ENCODE results near the gene SLC22A1.

The SLC22A1 gene

GRCh38 chr6:160147146-160147536 is 25.5 kb downstream of the SLC22A1 start:
- Histone ChIP-seq H4K5ac (ENCODE audit: low read length) (no peak overlapping the region), H3K27ac (ENCODE audit: low read depth, low read length) (no peak overlapping the region), H3K79me1 (ENCODE audit: low read length) (no peaks in the 10 kb centered on the region), H3K4me1 (ENCODE audit: control insufficient read depth, low read depth, low read length) (no peaks in the 10 kb centered on the region), H3K27me3 (ENCODE audit: insufficient read depth, low read length, poor library complexity) (no peaks in the 10 kb centered on the region), H2BK15ac (replicated peaks; ENCODE audit: low read depth) (no peak overlapping the region), H2BK5ac (ENCODE audit: low read length) (no peak overlapping the region), H2BK120ac (ENCODE audit: low read depth, low read length) (no peak overlapping the region), H3K36me3 (ENCODE audit: control insufficient read depth, insufficient read depth, low read length) (no peaks in the 10 kb centered on the region), H2AK5ac (ENCODE audit: low read length) (no peak overlapping the region), H3K9ac (ENCODE audit: low read length) (no peak overlapping the region), H3K23ac (ENCODE audit: low read length) (no peak overlapping the region), H3K4me3 (ENCODE audit: low read length) (no peak overlapping the region), H4K8ac (ENCODE audit: low read depth, low read length) (no peak overlapping the region), H3K56ac (ENCODE audit: low read length) (no peak overlapping the region), H3K4me2 (ENCODE audit: low read length) (no peak overlapping the region), H3K79me2 (ENCODE audit: control insufficient read depth, insufficient read depth, low read length) (no peaks in the 10 kb centered on the region), H3K18ac (ENCODE audit: low read length) (no peak overlapping the region), H3K4ac (ENCODE audit: low read depth, low read length) (no peak overlapping the region)
- DNase-seq: no peak
- WGBS (ENCODE audit: extremely low coverage, insufficient coverage, low lambda C conversion rate): no CpG with 5 or more reads among the region's 3 CpGs

DNA sequence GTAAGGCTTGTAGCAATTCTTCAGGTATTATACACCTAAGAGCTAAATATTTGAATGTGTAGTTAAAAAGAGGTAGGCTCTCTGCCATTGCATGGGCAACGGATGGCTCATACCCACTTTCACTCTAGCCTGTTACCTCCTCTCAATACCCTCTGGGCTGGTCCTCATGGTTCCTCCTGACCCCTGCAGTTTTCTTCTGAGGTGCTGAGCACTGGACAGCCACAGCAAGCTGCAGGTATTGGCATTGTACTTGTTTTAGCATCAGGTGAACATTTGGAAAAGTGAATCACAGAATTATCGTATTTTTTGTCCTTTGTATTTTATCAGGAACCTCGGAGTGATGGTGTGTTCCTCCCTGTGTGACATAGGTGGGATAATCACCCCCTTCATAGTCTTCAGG is 32.9 kb downstream of the SLC22A1 start:
- Histone ChIP-seq H2BK15ac (replicated peaks; ENCODE audit: low read depth) (no peak overlapping the region), H4K5ac (ENCODE audit: low read length) (no peak overlapping the region), H3K79me1 (ENCODE audit: low read length) (no peaks in the 10 kb centered on the region), H3K4ac (ENCODE audit: low read depth, low read length) (no peak overlapping the region), H4K8ac (ENCODE audit: low read depth, low read length) (no peak overlapping the region), H3K27ac (ENCODE audit: low read depth, low read length) (no peak overlapping the region), H3K23ac (ENCODE audit: low read length) (no peak overlapping the region), H2AK5ac (ENCODE audit: low read length) (no peak overlapping the region), H3K56ac (ENCODE audit: low read length) (no peak overlapping the region), H3K27me3 (ENCODE audit: insufficient read depth, low read length, poor library complexity) (no peaks in the 10 kb centered on the region), H3K79me2 (ENCODE audit: control insufficient read depth, insufficient read depth, low read length) (no peaks in the 10 kb centered on the region), H2BK120ac (ENCODE audit: low read depth, low read length) (no peak overlapping the region), H3K9ac (ENCODE audit: low read length) (no peak overlapping the region), H3K18ac (ENCODE audit: low read length) (no peak overlapping the region), H3K36me3 (ENCODE audit: control insufficient read depth, insufficient read depth, low read length) (no peaks in the 10 kb centered on the region), H3K4me1 (ENCODE audit: control insufficient read depth, low read depth, low read length) (no peaks in the 10 kb centered on the region), H3K4me3 (ENCODE audit: low read length) (no peak overlapping the region), H3K4me2 (ENCODE audit: low read length) (no peak overlapping the region), H2BK5ac (ENCODE audit: low read length) (no peak overlapping the region)
- no CpG with 5 or more reads among the region's 3 CpGs for WGBS (ENCODE audit: extremely low coverage, insufficient coverage, low lambda C conversion rate)
- no peak for DNase-seq

- Histone ChIP-seq H4K8ac (ENCODE audit: low read depth, low read length) (no peak overlapping the region), H3K79me1 (ENCODE audit: low read length) (no peaks in the 10 kb centered on the region), H2BK5ac (ENCODE audit: low read length) (no peak overlapping the region), H2BK15ac (replicated peaks; ENCODE audit: low read depth) (no peak overlapping the region), H3K56ac (ENCODE audit: low read length) (no peak overlapping the region), H3K79me2 (ENCODE audit: control insufficient read depth, insufficient read depth, low read length) (no peaks in the 10 kb centered on the region), H3K23ac (ENCODE audit: low read length) (no peak overlapping the region), H3K9ac (ENCODE audit: low read length) (no peak overlapping the region), H3K27ac (ENCODE audit: low read depth, low read length) (no peak overlapping the region), H3K4me1 (ENCODE audit: control insufficient read depth, low read depth, low read length) (no peaks in the 10 kb centered on the region), H3K27me3 (ENCODE audit: insufficient read depth, low read length, poor library complexity) (no peaks in the 10 kb centered on the region), H2AK5ac (ENCODE audit: low read length) (no peak overlapping the region), H4K5ac (ENCODE audit: low read length) (no peak overlapping the region), H3K36me3 (ENCODE audit: control insufficient read depth, insufficient read depth, low read length) (no peaks in the 10 kb centered on the region), H3K4me3 (ENCODE audit: low read length) (no peak overlapping the region), H2BK120ac (ENCODE audit: low read depth, low read length) (no peak overlapping the region), H3K4ac (ENCODE audit: low read depth, low read length) (no peak overlapping the region), H3K4me2 (ENCODE audit: low read length) (no peak overlapping the region), H3K18ac (ENCODE audit: low read length) (no peak overlapping the region)
- no peak for DNase-seq
- no CpG with 5 or more reads among the region's 1 CpG for WGBS (ENCODE audit: extremely low coverage, insufficient coverage, low lambda C conversion rate)
These were observed 35.2 kb downstream of the SLC22A1 start for GRCh38 chr6:160156842-160157241.

DNA sequence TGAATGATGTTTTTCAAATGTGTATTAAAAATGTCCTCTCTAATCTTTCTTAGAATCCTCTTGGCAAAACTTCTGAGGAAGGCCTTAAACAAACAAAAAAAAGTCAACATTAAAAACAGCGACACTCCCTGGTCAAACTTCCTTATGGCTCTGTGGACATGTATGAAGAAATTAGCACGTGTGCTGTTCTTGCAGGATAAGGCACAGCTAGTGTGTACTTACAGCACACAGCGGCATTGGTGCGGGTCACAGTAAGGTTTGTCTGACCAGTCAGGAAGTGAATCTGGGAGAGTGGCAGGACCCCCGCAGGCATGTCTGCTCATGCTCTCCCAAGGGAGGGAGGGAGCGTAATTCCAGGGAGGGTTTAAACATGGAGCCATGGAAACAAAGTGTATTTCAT is 38.8 kb downstream of the SLC22A1 start:
- DNase-seq: no peak
- Histone ChIP-seq H2BK15ac (replicated peaks; ENCODE audit: low read depth) (no peak overlapping the region), H3K27me3 (ENCODE audit: insufficient read depth, low read length, poor library complexity) (no peaks in the 10 kb centered on the region), H3K4me2 (ENCODE audit: low read length) (no peak overlapping the region), H3K56ac (ENCODE audit: low read length) (no peak overlapping the region), H3K79me2 (ENCODE audit: control insufficient read depth, insufficient read depth, low read length) (no peaks in the 10 kb centered on the region), H3K79me1 (ENCODE audit: low read length) (no peaks in the 10 kb centered on the region), H3K27ac (ENCODE audit: low read depth, low read length) (no peak overlapping the region), H3K18ac (ENCODE audit: low read length) (no peak overlapping the region), H3K4ac (ENCODE audit: low read depth, low read length) (no peak overlapping the region), H2AK5ac (ENCODE audit: low read length) (no peak overlapping the region), H2BK120ac (ENCODE audit: low read depth, low read length) (no peak overlapping the region), H3K4me1 (ENCODE audit: control insufficient read depth, low read depth, low read length) (no peaks in the 10 kb centered on the region), H4K8ac (ENCODE audit: low read depth, low read length) (no peak overlapping the region), H2BK5ac (ENCODE audit: low read length) (no peak overlapping the region), H3K23ac (ENCODE audit: low read length) (no peak overlapping the region), H4K5ac (ENCODE audit: low read length) (no peak overlapping the region), H3K4me3 (ENCODE audit: low read length) (no peak overlapping the region), H3K36me3 (ENCODE audit: control insufficient read depth, insufficient read depth, low read length) (no peaks in the 10 kb centered on the region), H3K9ac (ENCODE audit: low read length) (no peak overlapping the region)
- no CpG with 5 or more reads among the region's 6 CpGs for WGBS (ENCODE audit: extremely low coverage, insufficient coverage, low lambda C conversion rate)

DNA sequence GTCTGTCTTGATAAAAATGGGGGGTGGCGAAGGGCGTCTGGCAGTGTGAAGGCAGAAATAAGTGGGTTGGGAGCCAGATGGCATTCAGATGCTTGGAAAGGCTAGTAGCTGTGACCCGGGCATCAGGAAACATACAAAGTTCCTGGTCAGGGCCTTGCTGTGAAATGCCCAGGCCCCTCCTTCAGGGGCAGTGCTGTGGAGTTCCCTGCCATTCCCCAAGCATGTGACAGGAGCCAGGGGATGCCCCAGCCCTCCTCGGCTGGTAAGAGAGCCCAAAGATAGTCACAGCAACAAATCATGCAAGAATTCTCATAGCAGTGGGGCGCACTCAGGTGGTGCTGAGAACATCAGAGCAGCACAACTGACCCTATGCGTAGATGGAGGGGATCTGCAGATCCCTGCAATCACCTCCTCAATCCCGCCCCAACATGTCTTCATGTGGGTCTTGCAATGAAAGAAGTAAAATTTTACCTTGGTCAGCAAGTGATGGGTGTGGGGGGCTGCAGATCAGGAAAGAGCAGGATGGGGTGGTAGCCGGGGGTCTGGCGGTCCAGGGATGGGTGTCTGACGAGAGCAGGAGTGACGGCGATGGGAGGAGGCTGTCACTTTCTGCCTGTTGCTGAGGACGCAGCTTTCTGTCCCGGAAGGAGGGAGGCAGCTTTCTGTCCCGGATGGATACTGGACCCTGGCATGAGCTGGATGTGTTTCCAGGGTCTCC is 39.5 kb downstream of the SLC22A1 start:
- Histone ChIP-seq H3K23ac (ENCODE audit: low read length) (no peak overlapping the region), H4K5ac (ENCODE audit: low read length) (no peak overlapping the region), H3K4ac (ENCODE audit: low read depth, low read length) (no peak overlapping the region), H2BK5ac (ENCODE audit: low read length) (no peak overlapping the region), H3K4me1 (ENCODE audit: control insufficient read depth, low read depth, low read length) (no peaks in the 10 kb centered on the region), H3K4me2 (ENCODE audit: low read length) (no peak overlapping the region), H3K79me1 (ENCODE audit: low read length) (no peaks in the 10 kb centered on the region), H3K9ac (ENCODE audit: low read length) (no peak overlapping the region), H3K36me3 (ENCODE audit: control insufficient read depth, insufficient read depth, low read length) (no peaks in the 10 kb centered on the region), H3K4me3 (ENCODE audit: low read length) (no peak overlapping the region), H2BK15ac (replicated peaks; ENCODE audit: low read depth) (no peak overlapping the region), H2BK120ac (ENCODE audit: low read depth, low read length) (no peak overlapping the region), H2AK5ac (ENCODE audit: low read length) (no peak overlapping the region), H3K18ac (ENCODE audit: low read length) (no peak overlapping the region), H4K8ac (ENCODE audit: low read depth, low read length) (no peak overlapping the region), H3K27ac (ENCODE audit: low read depth, low read length) (no peak overlapping the region), H3K79me2 (ENCODE audit: control insufficient read depth, insufficient read depth, low read length) (no peaks in the 10 kb centered on the region), H3K27me3 (ENCODE audit: insufficient read depth, low read length, poor library complexity) (no peaks in the 10 kb centered on the region), H3K56ac (ENCODE audit: low read length) (peak overlapping the region; percentile 5)
- no peak for DNase-seq
- WGBS (ENCODE audit: extremely low coverage, insufficient coverage, low lambda C conversion rate): no CpG with 5 or more reads among the region's 15 CpGs

DNA sequence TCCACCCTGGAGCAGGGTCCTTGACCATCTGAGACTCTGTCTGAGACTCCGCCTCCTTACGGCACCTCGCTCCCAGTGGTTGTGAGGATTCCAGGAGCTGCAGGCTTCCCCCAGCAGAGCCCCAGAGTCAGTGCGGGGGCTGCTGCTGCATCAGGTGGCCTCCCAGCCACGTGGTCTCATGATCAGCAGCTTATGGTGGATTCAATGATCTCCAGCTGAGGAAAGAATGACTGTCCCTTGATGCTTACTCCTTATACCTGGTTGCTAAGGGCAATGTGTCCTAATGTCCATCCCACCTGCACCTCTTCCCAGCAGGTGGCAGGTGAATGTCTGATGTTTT is 40.0 kb downstream of the SLC22A1 start:
- H3K36me3 ChIP-seq (ENCODE audit: control insufficient read depth, insufficient read depth, low read length): no peaks in the 10 kb centered on the region
- no peaks in the 10 kb centered on the region for H3K4me1 ChIP-seq (ENCODE audit: control insufficient read depth, low read depth, low read length)
- H3K56ac ChIP-seq (ENCODE audit: low read length): no peak overlapping the region
- no peak overlapping the region for H3K27ac ChIP-seq (ENCODE audit: low read depth, low read length)
- H3K79me2 ChIP-seq (ENCODE audit: control insufficient read depth, insufficient read depth, low read length): no peaks in the 10 kb centered on the region
- no peak overlapping the region for H3K4me2 ChIP-seq (ENCODE audit: low read length)
- H3K4ac ChIP-seq (ENCODE audit: low read depth, low read length): no peak overlapping the region
- peak; percentile 46 for DNase-seq
- no peak overlapping the region for H3K9ac ChIP-seq (ENCODE audit: low read length)
- H4K8ac ChIP-seq (ENCODE audit: low read depth, low read length): no peak overlapping the region
- no peak overlapping the region for H4K5ac ChIP-seq (ENCODE audit: low read length)
- WGBS (ENCODE audit: extremely low coverage, insufficient coverage, low lambda C conversion rate): no CpG with 5 or more reads among the region's 5 CpGs
- no peak overlapping the region for H2BK5ac ChIP-seq (ENCODE audit: low read length)
- no peak overlapping the region for H2AK5ac ChIP-seq (ENCODE audit: low read length)
- H3K79me1 ChIP-seq (ENCODE audit: low read length): no peaks in the 10 kb centered on the region
- no peaks in the 10 kb centered on the region for H3K27me3 ChIP-seq (ENCODE audit: insufficient read depth, low read length, poor library complexity)
- H2BK120ac ChIP-seq (ENCODE audit: low read depth, low read length): no peak overlapping the region
- no peak overlapping the region for H2BK15ac ChIP-seq (replicated peaks; ENCODE audit: low read depth)
- H3K23ac ChIP-seq (ENCODE audit: low read length): no peak overlapping the region
- no peak overlapping the region for H3K18ac ChIP-seq (ENCODE audit: low read length)
- no peak overlapping the region for H3K4me3 ChIP-seq (ENCODE audit: low read length)

Data from mesendoderm (in vitro differentiated cells).